CD14-positive monocyte (primary cell): ENCODE measurements around the gene HLCS. TPM values are rescaled to one million over a fixed set of nuclear protein-coding genes. Genes with fewer than 3 reads are reported as not detected.
A peak's percentile ranks its signal among the peaks of the same experiment; 100 is the strongest.

ENCODE experiments used
- DNase-seq, 3 donors: peaks; one replicate each; pipeline ENCODE4 v3.0.0-alpha.2; 2011 to 2022
- H2AFZ ChIP-seq: 2 replicates; pipeline ENCODE4 v1.6.0; 2012; ENCODE audit warnings: mild to moderate bottlenecking, low read depth, low read length, inconsistent platforms; ENCODE audit not compliant: insufficient read depth, poor library complexity, severe bottlenecking
- H3K27ac ChIP-seq, 2 donors: 1 replicate in 1 of 2; 2 replicates in 1 of 2; pipeline ENCODE4 v1.5.1; 2012 to 2013; ENCODE audit warnings: low read length in 2 of 2, control low read depth in 1 of 2, inconsistent platforms in 1 of 2, low read depth in 1 of 2, mild to moderate bottlenecking in 1 of 2
- H3K27me3 ChIP-seq, 2 donors: one replicate each; pipeline versions ENCODE4 v1.6.0 to v1.6.1; 2011 to 2013; ENCODE audit warnings: low read length in 2 of 2; ENCODE audit not compliant: control insufficient read depth in 2 of 2, insufficient read depth in 2 of 2
- H3K36me3 ChIP-seq, 2 donors: replicated peaks in 1 of 2; 1 replicate in 1 of 2; 2 replicates in 1 of 2; pipeline versions ENCODE4 v1.5.1 to v1.6.1; 2012 to 2013; ENCODE audit warnings: low read length in 2 of 2, control low read depth in 1 of 2, inconsistent platforms in 1 of 2, mild to moderate bottlenecking in 1 of 2; ENCODE audit not compliant: insufficient read depth in 2 of 2, control insufficient read depth in 1 of 2
- H3K4me1 ChIP-seq, 2 donors: 1 replicate in 1 of 2; 2 replicates in 1 of 2; pipeline versions ENCODE4 v1.5.1 to v1.6.1; 2012 to 2013; ENCODE audit warnings: low read length in 2 of 2, control low read depth in 1 of 2, inconsistent platforms in 1 of 2, mild to moderate bottlenecking in 1 of 2, moderate library complexity in 1 of 2; ENCODE audit not compliant: insufficient read depth in 2 of 2, control insufficient read depth in 1 of 2
- H3K4me2 ChIP-seq: replicated peaks from 2 replicates; pipeline ENCODE3; 2012; ENCODE audit warnings: low read length, moderate library complexity, mild to moderate bottlenecking; ENCODE audit not compliant: poor library complexity, severe bottlenecking; ENCODE audit errors: extremely low read depth
- H3K4me3 ChIP-seq, 3 experiments: fragments of 200-600 bp in 1 of 3; sonication (generic) in 1 of 3; replicated peaks in 1 of 3; 1 replicate in 2 of 3; 2 replicates in 1 of 3; pipeline ENCODE4 v1.5.1; 2011 to 2013; ENCODE audit warnings: low read length in 3 of 3, mild to moderate bottlenecking in 3 of 3, control low read depth in 2 of 3, low read depth in 2 of 3, inconsistent platforms in 1 of 3, moderate library complexity in 1 of 3
- H3K79me2 ChIP-seq: 2 replicates; pipeline ENCODE4 v1.6.0; 2012; ENCODE audit warnings: mild to moderate bottlenecking, control low read depth, inconsistent platforms, low read length, moderate library complexity; ENCODE audit not compliant: insufficient read depth
- H3K9ac ChIP-seq: 2 replicates; pipeline ENCODE4 v1.6.0; 2017; ENCODE audit warnings: low read length, mild to moderate bottlenecking; ENCODE audit not compliant: insufficient read depth, poor library complexity, severe bottlenecking
- H3K9me3 ChIP-seq, 2 donors: replicated peaks in 1 of 2; 1 replicate in 1 of 2; 2 replicates in 1 of 2; pipeline versions ENCODE4 v1.5.1 to v1.6.1; 2012 to 2013; ENCODE audit warnings: low read length in 2 of 2, control low read depth in 1 of 2; ENCODE audit not compliant: control insufficient read depth in 1 of 2, insufficient read depth in 1 of 2
- H4K20me1 ChIP-seq: 2 replicates; pipeline ENCODE4 v1.6.0; 2012; ENCODE audit warnings: mild to moderate bottlenecking, low read length, control low read depth, moderate library complexity; ENCODE audit not compliant: insufficient read depth
- H3K27ac Mint-ChIP-seq, 7 donors: one replicate each; pipeline ENCODE4 v1.8.0; 2020; ENCODE audit warnings: mild to moderate bottlenecking in 7 of 7, mixed read lengths in 7 of 7, moderate library complexity in 6 of 7, inconsistent platforms in 2 of 7
- H3K27me3 Mint-ChIP-seq, 3 donors: one replicate each; pipeline ENCODE4 v1.8.0; 2021 to 2022; ENCODE audit warnings: low read depth in 3 of 3, mild to moderate bottlenecking in 3 of 3, mixed read lengths in 3 of 3, moderate library complexity in 3 of 3, inconsistent platforms in 1 of 3
- H3K36me3 Mint-ChIP-seq, 2 donors: one replicate each; pipeline ENCODE4 v1.8.0; 2020; ENCODE audit warnings: mixed read lengths in 2 of 2, inconsistent platforms in 1 of 2, mild to moderate bottlenecking in 1 of 2
- H3K4me1 Mint-ChIP-seq: one replicate; pipeline ENCODE4 v1.8.0; 2020; ENCODE audit warnings: mild to moderate bottlenecking, mixed read lengths
- H3K4me3 Mint-ChIP-seq, 2 donors: one replicate each; pipeline ENCODE4 v1.8.0; 2020; ENCODE audit warnings: mild to moderate bottlenecking in 2 of 2, mixed read lengths in 2 of 2, moderate library complexity in 1 of 2
- H3K9me3 Mint-ChIP-seq, 7 donors: one replicate each; pipeline ENCODE4 v1.8.0; 2020 to 2022; ENCODE audit warnings: mixed read lengths in 7 of 7, mild to moderate bottlenecking in 6 of 7, moderate library complexity in 6 of 7, inconsistent platforms in 2 of 7
- CTCF ChIP-seq: fragments of 200-600 bp; IDR thresholded peaks from one replicate; pipeline ENCODE4 v1.8.0; 2022; ENCODE audit warnings: antibody characterized with exemption, mild to moderate bottlenecking
- WGBS: methylation state at CpG from one replicate; pipeline ENCODE4 v1.1.5; 2013; ENCODE audit warnings: missing lambda C conversion rate; ENCODE audit not compliant: insufficient coverage; 5-methylcytosine and 5-hydroxymethylcytosine counted together
- intact Hi-C, 2 donors: fragments of 100-400 bp; cut with micrococcal nuclease; formaldehyde crosslinking; loops; one replicate each; pipeline versions ENCODE4 v1.15.0 to v1.15.1; 2023
- polyA plus RNA-seq, 3 donors: library from polyadenylated mRNA; depleted of rRNA in 1 of 3; unstranded in 2 of 3; stranded (reverse) in 1 of 3; fragments of 300-500 nt in 2 of 3; fragments of >200 nt in 1 of 3; fragmentation: Illumina TruSeq in 2 of 3; gene quantifications; 1 replicate in 2 of 3; 2 replicates in 1 of 3; pipeline ENCODE4 v1.2.3, GENCODE V29; 2012 to 2021

HLCS gene
- polyA plus RNA-seq, 3 donors: 2.1 to 3.1 (median 2.2) TPM

- Histone ChIP-seq H3K27me3 (no peaks in the 10 kb centered on the region), H3K27ac (no peak overlapping the region), H3K4me2 (no peak overlapping the region), H3K36me3 (no peaks in the 10 kb centered on the region), H3K9me3 (no peaks in the 10 kb centered on the region), H3K4me3 (no peak overlapping the region), H3K4me1 (no peaks in the 10 kb centered on the region), H2AFZ (no peak overlapping the region), H4K20me1 (no peaks in the 10 kb centered on the region), H3K79me2 (no peaks in the 10 kb centered on the region), H3K9ac (no peak overlapping the region)
- no peaks in the 10 kb centered on the region for H3K36me3 Mint-ChIP-seq
- H3K27me3 Mint-ChIP-seq: peaks cover 0 to 3% (median 0%) of the 10 kb centered on the region in 3 donors
- H3K4me1 Mint-ChIP-seq: peaks cover 3% of the 10 kb centered on the region
- no peak for TF ChIP-seq CTCF
- H3K4me3 Mint-ChIP-seq: no peak overlapping the region
- no peak for DNase-seq
- intact Hi-C loops: no loop called here
- no peak overlapping the region for H3K27ac Mint-ChIP-seq
- WGBS: 100% methylated on average over 2 of the region's 8 CpGs
- H3K9me3 Mint-ChIP-seq: no peaks in the 10 kb centered on the region
These were observed 116.1 kb downstream of the HLCS start for GRCh38 chr21:36850372-36850771.

- no peaks in the 10 kb centered on the region for H3K9me3 ChIP-seq
- Mint-ChIP-seq H3K4me1 (peaks cover 3% of the 10 kb centered on the region), H3K27me3 (peaks cover 0 to 3% (median 0%) of the 10 kb centered on the region in 3 donors), H3K36me3 (no peaks in the 10 kb centered on the region), H3K27ac (peak overlapping the region in 1 of 7 donors; percentile 5), H3K4me3 (no peak overlapping the region), H3K9me3 (no peaks in the 10 kb centered on the region)
- whole genome bisulfite sequencing: 95% methylated on average over 6 of the region's 7 CpGs
- no peak overlapping the region for H3K27ac ChIP-seq
- no peaks in the 10 kb centered on the region for H3K36me3 ChIP-seq
- no peaks in the 10 kb centered on the region for H3K79me2 ChIP-seq
- TF ChIP-seq CTCF: no peak
- H3K4me3 ChIP-seq: no peak overlapping the region
- no peak overlapping the region for H2AFZ ChIP-seq
- intact Hi-C loops: no loop called here
- no peaks in the 10 kb centered on the region for H3K4me1 ChIP-seq
- DNase-seq: no peak
- H3K9ac ChIP-seq: no peak overlapping the region
- H4K20me1 ChIP-seq: no peaks in the 10 kb centered on the region
- H3K27me3 ChIP-seq: no peaks in the 10 kb centered on the region
- H3K4me2 ChIP-seq: no peak overlapping the region
These were observed 116.9 kb downstream of the HLCS start for GRCh38 chr21:36849461-36850105.
